ENCODE data around the gene CDHR2.

Gene CDHR2

DNA sequence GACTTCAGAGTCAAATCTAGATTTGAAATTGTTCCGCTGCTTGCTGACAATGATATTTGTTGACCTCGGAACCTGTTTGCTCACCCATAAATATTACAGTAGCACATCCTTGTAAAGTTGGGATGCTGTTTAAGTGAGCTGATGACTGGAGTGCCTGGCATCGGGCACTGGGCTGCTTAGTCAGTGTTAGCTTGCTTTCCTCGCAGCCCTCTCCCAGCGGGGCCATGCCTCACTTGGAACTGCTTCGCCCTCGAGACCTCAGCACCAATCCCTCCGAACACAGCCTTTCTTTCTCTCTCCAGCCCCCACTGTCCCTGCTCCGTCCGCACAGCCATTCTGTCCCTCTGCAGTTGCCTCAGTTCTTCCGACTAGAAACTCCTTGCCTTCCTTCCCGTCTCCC, 35.4 kb upstream of the CDHR2 start:
- no peak for DNase-seq
- TF ChIP-seq, protein P1, sequence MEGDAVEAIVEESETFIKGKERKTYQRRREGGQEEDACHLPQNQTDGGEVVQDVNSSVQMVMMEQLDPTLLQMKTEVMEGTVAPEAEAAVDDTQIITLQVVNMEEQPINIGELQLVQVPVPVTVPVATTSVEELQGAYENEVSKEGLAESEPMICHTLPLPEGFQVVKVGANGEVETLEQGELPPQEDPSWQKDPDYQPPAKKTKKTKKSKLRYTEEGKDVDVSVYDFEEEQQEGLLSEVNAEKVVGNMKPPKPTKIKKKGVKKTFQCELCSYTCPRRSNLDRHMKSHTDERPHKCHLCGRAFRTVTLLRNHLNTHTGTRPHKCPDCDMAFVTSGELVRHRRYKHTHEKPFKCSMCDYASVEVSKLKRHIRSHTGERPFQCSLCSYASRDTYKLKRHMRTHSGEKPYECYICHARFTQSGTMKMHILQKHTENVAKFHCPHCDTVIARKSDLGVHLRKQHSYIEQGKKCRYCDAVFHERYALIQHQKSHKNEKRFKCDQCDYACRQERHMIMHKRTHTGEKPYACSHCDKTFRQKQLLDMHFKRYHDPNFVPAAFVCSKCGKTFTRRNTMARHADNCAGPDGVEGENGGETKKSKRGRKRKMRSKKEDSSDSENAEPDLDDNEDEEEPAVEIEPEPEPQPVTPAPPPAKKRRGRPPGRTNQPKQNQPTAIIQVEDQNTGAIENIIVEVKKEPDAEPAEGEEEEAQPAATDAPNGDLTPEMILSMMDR (IDR thresholded peaks at IDR 0.05; ENCODE audit: low read depth, low read length) = no peak
- Histone ChIP-seq H3K4me3 (ENCODE audit: low read depth, low read length) (no peak overlapping the region), H3K4me1 (no peaks in the 10 kb centered on the region), H3K9me3 (no peaks in the 10 kb centered on the region), H3K27me3 (no peaks in the 10 kb centered on the region), H3K36me3 (peaks cover 9% of the 10 kb centered on the region; the same call in 1 of the 2 replicates)

DNA sequence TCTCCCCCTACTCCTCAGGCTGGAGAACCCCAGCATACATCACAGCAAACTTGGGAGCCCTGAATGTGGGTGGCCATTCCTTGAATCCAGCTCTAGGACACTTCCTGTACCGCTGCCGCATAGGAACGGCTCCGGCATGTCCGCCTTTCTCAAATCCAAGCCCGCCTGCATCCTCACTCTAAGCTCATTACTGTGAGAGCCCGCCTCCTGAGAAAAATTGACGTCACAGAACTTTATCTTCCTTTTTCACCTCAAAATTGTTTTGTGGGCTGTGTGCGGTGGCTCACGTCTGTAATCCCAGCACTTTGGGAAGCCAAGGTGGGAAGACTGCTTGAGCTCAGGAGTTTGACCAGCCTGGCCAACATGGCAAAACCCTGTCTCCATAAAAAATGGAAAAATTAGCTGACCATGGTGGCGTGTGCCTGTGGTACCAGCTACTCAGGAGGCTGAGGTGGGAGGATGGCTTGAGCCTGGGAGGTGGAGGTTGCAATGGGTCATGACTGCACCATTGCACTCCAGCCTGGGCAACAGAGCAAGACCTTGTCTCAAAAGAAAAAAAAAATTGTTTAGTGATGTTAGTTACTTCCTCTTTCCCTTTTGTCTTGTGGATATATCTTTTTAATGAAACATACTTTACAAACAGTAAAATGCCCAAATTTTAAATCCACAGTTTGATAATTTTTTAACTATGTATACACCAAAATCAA, 34.7 kb upstream of the CDHR2 start:
- no peak overlapping the region for H3K4me3 ChIP-seq (ENCODE audit: low read depth, low read length)
- no peaks in the 10 kb centered on the region for H3K27me3 ChIP-seq
- no peaks in the 10 kb centered on the region for H3K4me1 ChIP-seq
- DNase-seq = no peak
- peaks cover 6% of the 10 kb centered on the region; the same call in 1 of the 2 replicates for H3K36me3 ChIP-seq
- TF ChIP-seq, protein P1 (IDR thresholded peaks at IDR 0.05; ENCODE audit: low read depth, low read length) = no peak
- H3K9me3 ChIP-seq = no peaks in the 10 kb centered on the region

DNA sequence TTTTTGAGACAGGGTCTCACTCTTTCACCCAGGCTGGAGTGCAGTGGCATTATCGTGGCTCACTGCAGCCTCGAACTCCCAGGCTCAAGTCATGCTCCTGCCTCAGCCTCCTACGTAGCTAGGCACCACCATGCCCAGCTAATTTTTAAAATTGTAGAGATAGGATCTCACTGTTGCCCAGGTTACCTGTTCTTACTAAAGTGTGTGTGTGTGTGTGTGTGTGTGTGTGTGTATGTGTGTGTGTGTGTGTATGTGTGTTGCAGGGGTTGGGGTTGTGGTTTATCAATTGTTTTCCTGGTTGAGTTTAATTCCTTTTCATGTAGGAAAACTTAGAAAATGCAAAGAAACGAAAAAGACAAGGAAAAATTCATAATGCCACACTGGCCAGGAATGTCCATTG, 33.7 kb upstream of the CDHR2 start:
- TF ChIP-seq, protein P1 (IDR thresholded peaks at IDR 0.05; ENCODE audit: low read depth, low read length) = no peak
- no peak for DNase-seq
- H3K9me3 ChIP-seq = no peaks in the 10 kb centered on the region
- no peaks in the 10 kb centered on the region for H3K27me3 ChIP-seq
- no peaks in the 10 kb centered on the region for H3K36me3 ChIP-seq
- H3K4me1 ChIP-seq = no peaks in the 10 kb centered on the region
- H3K4me3 ChIP-seq (ENCODE audit: low read depth, low read length) = no peak overlapping the region

DNA sequence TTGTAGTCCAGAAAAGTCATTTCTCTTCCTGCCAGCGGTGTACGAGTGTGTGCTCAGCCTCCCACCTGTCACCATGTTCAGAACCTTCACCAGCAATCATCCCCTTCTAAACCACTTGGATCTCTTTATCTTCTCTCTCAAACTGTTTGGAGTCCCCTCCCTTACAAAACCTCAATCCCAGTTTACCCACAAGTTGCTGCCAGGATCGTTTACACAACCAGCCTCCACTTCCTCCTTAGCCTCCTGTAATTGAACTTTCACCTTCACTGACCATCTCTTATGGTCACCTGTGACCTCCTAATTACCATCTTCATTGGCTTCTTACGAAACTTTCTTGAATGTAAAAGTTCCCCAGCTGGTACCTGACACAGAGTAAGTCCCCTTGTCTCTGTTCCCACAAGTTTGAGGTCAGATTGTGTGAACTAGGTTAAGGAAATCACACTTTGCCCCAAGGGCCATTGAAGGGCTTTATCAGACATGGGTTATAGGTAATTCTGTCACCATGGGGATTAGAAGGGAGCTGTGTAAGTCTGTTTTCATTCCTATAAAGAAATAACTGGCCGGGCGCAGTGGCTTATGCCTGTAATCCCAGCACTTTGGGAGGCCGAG, 32.0 kb upstream of the CDHR2 start:
- Histone ChIP-seq H3K4me3 (ENCODE audit: low read depth, low read length) (no peak overlapping the region), H3K4me1 (no peaks in the 10 kb centered on the region), H3K27me3 (no peaks in the 10 kb centered on the region), H3K36me3 (no peaks in the 10 kb centered on the region), H3K9me3 (no peaks in the 10 kb centered on the region)
- TF ChIP-seq, protein P1 (IDR thresholded peaks at IDR 0.05; ENCODE audit: low read depth, low read length) = no peak
- no peak for DNase-seq

DNA sequence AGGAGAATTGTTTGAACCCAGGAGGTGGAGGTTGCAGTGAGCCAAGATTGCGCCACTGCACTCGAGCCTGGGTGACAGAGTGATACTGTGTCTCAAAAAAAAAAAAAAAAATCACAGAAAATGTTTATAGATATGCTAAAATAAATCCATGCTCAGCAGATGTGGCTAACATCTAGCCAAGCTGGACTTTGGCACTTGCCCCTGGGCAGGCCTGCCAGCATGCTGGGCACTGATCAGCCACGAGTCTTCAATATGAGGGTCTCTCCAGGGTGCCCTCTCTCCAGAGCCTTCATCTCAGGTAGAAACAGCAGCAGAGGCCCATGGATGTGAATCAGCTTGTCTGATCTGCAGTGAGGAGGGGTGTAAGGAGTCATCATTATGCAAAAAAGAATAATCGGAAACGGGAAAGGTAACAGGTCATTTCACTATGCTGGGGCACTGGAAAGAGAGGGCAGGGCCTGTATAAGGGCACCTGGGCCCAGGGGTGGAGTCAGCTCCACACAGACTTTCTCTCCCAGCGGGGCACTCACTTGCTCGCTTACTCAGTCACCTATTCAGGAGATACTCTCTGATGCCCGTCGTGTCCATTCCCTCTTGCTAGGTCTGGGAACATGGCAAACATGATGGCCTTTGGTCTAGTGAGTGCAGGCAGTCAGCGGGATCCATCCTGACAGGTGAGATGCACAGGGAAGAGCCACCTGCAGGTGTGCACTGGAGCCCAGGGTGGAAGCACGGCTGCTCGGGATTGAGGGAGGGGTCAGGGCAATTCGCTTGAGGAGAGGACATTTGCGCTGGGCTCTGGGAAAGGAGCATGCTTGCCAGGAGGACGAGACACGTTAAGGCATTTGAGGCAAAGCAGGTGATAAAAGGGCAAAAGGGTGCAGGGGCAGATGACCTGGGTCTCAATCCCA, 29.1 kb upstream of the CDHR2 start:
- no peak for DNase-seq
- TF ChIP-seq, protein P1 (IDR thresholded peaks at IDR 0.05; ENCODE audit: low read depth, low read length) = no peak
- Histone ChIP-seq H3K36me3 (no peaks in the 10 kb centered on the region), H3K4me1 (no peaks in the 10 kb centered on the region), H3K4me3 (ENCODE audit: low read depth, low read length) (no peak overlapping the region), H3K9me3 (no peaks in the 10 kb centered on the region), H3K27me3 (no peaks in the 10 kb centered on the region)

Data from BE2C (cell line).